HepG2 (cell line): Measurements from ENCODE around the gene CAMTA1. TPM values are rescaled to one million over a fixed set of nuclear protein-coding genes. Genes with fewer than 3 reads are reported as not detected.

Experiments
- AGO2 ChIP-seq: fragments of 200-400 bp; formaldehyde crosslinking; optimal IDR thresholded peaks from 2 replicates; pipeline ENCODE3; 2017; ENCODE audit warnings: mild to moderate bottlenecking, low read depth, low read length, moderate library complexity
- ARHGAP35 ChIP-seq: sonication (generic); formaldehyde crosslinking; IDR thresholded peaks from 2 replicates; pipeline ENCODE4 v1.9.0; 2022; ENCODE audit warnings: mild to moderate bottlenecking, inconsistent platforms, moderate library complexity, missing genetic modification reagents, borderline replicate concordance
- BATF2 ChIP-seq: sonication (generic); formaldehyde crosslinking; IDR thresholded peaks from 2 replicates; pipeline ENCODE4 v1.8.0; 2022; ENCODE audit warnings: mild to moderate bottlenecking, missing genetic modification reagents, moderate library complexity
- BRD4 ChIP-seq: sonication (generic); formaldehyde crosslinking; IDR thresholded peaks from 2 replicates; pipeline ENCODE4 v1.4.0; 2020; ENCODE audit warnings: missing genetic modification reagents
- DNMT3B ChIP-seq: conservative IDR thresholded peaks from 2 replicates; pipeline ENCODE4 v1.6.1; 2016; ENCODE audit warnings: missing biosample characterization, control low read depth
- ERF ChIP-seq: IDR thresholded peaks from 2 replicates; pipeline ENCODE4 v1.6.1; 2018; ENCODE audit warnings: missing biosample characterization, missing genetic modification reagents
- IKZF1 ChIP-seq: fragments of 450-650 bp; IDR thresholded peaks from 2 replicates; pipeline ENCODE4 v1.7.1; 2016
- JDP2 ChIP-seq: sonication (generic); formaldehyde crosslinking; IDR thresholded peaks from 2 replicates; pipeline ENCODE4 v1.8.1; 2022; ENCODE audit warnings: missing genetic modification reagents, borderline replicate concordance
- KAT7 ChIP-seq: IDR thresholded peaks from 2 replicates; pipeline ENCODE4 v1.6.1; 2018; ENCODE audit warnings: borderline replicate concordance, missing compliant biosample characterization
- KDM6A ChIP-seq: IDR thresholded peaks from 2 replicates; pipeline ENCODE4 v1.6.1; 2016; ENCODE audit warnings: low read depth
- KLF12 ChIP-seq: sonication (generic); formaldehyde crosslinking; IDR thresholded peaks from 2 replicates; pipeline ENCODE4 v1.4.0; 2020; ENCODE audit warnings: missing genetic modification reagents, borderline replicate concordance
- RARA ChIP-seq: IDR thresholded peaks from 2 replicates; pipeline ENCODE4 v1.6.1; 2016; ENCODE audit warnings: missing genetic modification reagents, missing compliant biosample characterization
- SMAD1 ChIP-seq: sonication (generic); formaldehyde crosslinking; IDR thresholded peaks from 2 replicates; pipeline ENCODE4 v1.4.0; 2020; ENCODE audit warnings: missing genetic modification reagents, low read depth, mild to moderate bottlenecking, borderline replicate concordance
- STAG1 ChIP-seq: sonication (generic); formaldehyde crosslinking; IDR thresholded peaks from 2 replicates; pipeline ENCODE4 v1.4.0; 2020; ENCODE audit warnings: missing genetic modification reagents
- TAF1 ChIP-seq: sonication (generic); formaldehyde crosslinking; IDR thresholded peaks from 2 replicates; pipeline ENCODE4 v1.4.0; 2020; ENCODE audit warnings: missing genetic modification reagents
- TP53 ChIP-seq: sonication (generic); formaldehyde crosslinking; conservative IDR thresholded peaks from 2 replicates; pipeline ENCODE4 v1.4.0; 2020; ENCODE audit warnings: missing genetic modification reagents
- ZBTB25 ChIP-seq: IDR thresholded peaks from 2 replicates; pipeline ENCODE4 v1.6.1; 2018; ENCODE audit warnings: missing genetic modification reagents
- ZFP36 ChIP-seq: fragments of 150-350 bp; IDR thresholded peaks from 2 replicates; pipeline ENCODE4 v1.6.1; 2018; ENCODE audit warnings: borderline replicate concordance, low read length, low read depth; ENCODE audit not compliant: partially characterized antibody
- ZIK1 ChIP-seq: sonication (generic); formaldehyde crosslinking; IDR thresholded peaks from 2 replicates; pipeline ENCODE4 v1.5.0; 2020; ENCODE audit warnings: mild to moderate bottlenecking, low read depth, missing genetic modification reagents, borderline replicate concordance
- ZNF138 ChIP-seq: sonication (generic); formaldehyde crosslinking; IDR thresholded peaks from 2 replicates; pipeline ENCODE4 v1.5.0; 2020; ENCODE audit warnings: mild to moderate bottlenecking, low read depth, missing genetic modification reagents
- ZNF629 ChIP-seq: sonication (generic); formaldehyde crosslinking; conservative IDR thresholded peaks from 2 replicates; pipeline ENCODE4 v1.5.0; 2020; ENCODE audit warnings: missing genetic modification reagents
- ZSCAN22 ChIP-seq: sonication (generic); formaldehyde crosslinking; IDR thresholded peaks from 2 replicates; pipeline ENCODE4 v1.4.0; 2020; ENCODE audit warnings: mild to moderate bottlenecking, missing genetic modification reagents
- ZSCAN29 ChIP-seq: sonication (generic); formaldehyde crosslinking; conservative IDR thresholded peaks from 2 replicates; pipeline ENCODE4 v1.4.0; 2020; ENCODE audit warnings: mild to moderate bottlenecking, missing genetic modification reagents
- polyA plus RNA-seq, 8 experiments: library from polyadenylated mRNA; depleted of rRNA in 3 of 8; stranded (reverse) in 7 of 8; unstranded in 1 of 8; fragments of >200 nt; fragmentation: Illumina TruSeq in 4 of 8; extraction: Trizol in 4 of 8; gene quantifications; 2 replicates each; pipeline versions ENCODE4 v1.2.1 to v1.2.3, GENCODE V29; 2011 to 2016; ENCODE audit warnings: low read depth in 4 of 8, missing spikeins in 1 of 8, mixed read lengths in 1 of 8; ENCODE audit not compliant: insufficient read depth in 1 of 8
- total RNA-seq, 5 experiments: library from RNA; depleted of rRNA; stranded (reverse); fragments of >200 nt; fragmentation: Illumina TruSeq; extraction: Trizol; gene quantifications; 2 replicates each; pipeline ENCODE4 v1.2.3, GENCODE V29; 2016; ENCODE audit warnings: low read depth in 1 of 5
- TF ChIP-seq, protein P1 (sequence below): sonication (generic); formaldehyde crosslinking; IDR thresholded peaks from 2 replicates; pipeline ENCODE4 v1.8.1; 2023; ENCODE audit warnings: mild to moderate bottlenecking, moderate library complexity, missing genetic modification reagents
- TF ChIP-seq, protein P2 (sequence below): IDR thresholded peaks from 2 replicates; pipeline ENCODE4 v1.6.1; 2016
- TF ChIP-seq, protein P3 (sequence below), 2 experiments: fragments of 450-650 bp in 1 of 2; sonication (generic) in 1 of 2; formaldehyde crosslinking; IDR thresholded peaks; 2 replicates each; pipeline versions ENCODE4 v1.5.0 to v1.8.0; 2020 to 2022; ENCODE audit warnings: mild to moderate bottlenecking in 1 of 2, missing genetic modification reagents in 1 of 2

Gene CAMTA1
- total and polyA plus RNA-seq, 2 of the 13 experiments (the other 11 are each of a cell fraction or from before 2014, with no cell fraction given): 25.0 to 36.4 TPM

- TF ChIP-seq BATF2 (CRISPR knock-in tag): 0 out of 2 replicates have a peak, but pooled peaks have one; percentile 46
- TF ChIP-seq AGO2: peak; percentile 11
- TF ChIP-seq, protein P1, sequence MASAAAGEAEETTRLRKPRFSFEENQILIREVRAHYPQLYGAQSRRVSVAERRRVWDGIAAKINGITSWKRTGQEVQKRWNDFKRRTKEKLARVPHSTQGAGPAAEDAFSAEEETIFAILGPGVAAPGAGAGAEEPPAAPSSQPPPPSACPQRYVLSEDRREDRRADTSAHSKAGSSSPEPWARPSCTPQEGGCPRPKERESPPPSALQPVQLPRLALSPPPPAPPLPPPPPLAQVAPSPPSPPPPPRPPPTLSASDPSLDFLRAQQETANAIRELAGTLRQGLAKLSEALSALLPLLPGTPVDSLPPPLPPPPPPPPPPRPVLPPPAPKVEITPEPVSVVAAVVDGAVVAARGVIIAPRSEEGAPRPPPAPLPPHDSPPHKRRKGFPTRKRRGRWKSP (CRISPR knock-in tag): no peak
- no peak for TF ChIP-seq ZSCAN22 (CRISPR knock-in tag)
- TF ChIP-seq STAG1: no peak
- peak; percentile 65; the same call in 1 of the 2 replicates for TF ChIP-seq KLF12 (CRISPR knock-in tag)
- TF ChIP-seq TP53 (CRISPR knock-in tag): no peak
- TF ChIP-seq IKZF1: no peak
- peak; percentile 82; the same call in 1 of the 2 replicates for TF ChIP-seq ERF (CRISPR knock-in tag)
- TF ChIP-seq TAF1: no peak
- TF ChIP-seq ZBTB25 (CRISPR knock-in tag): peak; percentile 82
- 0 out of 2 replicates have a peak, but pooled peaks have one; percentile 71 for TF ChIP-seq ZSCAN29
- TF ChIP-seq, protein P2, sequence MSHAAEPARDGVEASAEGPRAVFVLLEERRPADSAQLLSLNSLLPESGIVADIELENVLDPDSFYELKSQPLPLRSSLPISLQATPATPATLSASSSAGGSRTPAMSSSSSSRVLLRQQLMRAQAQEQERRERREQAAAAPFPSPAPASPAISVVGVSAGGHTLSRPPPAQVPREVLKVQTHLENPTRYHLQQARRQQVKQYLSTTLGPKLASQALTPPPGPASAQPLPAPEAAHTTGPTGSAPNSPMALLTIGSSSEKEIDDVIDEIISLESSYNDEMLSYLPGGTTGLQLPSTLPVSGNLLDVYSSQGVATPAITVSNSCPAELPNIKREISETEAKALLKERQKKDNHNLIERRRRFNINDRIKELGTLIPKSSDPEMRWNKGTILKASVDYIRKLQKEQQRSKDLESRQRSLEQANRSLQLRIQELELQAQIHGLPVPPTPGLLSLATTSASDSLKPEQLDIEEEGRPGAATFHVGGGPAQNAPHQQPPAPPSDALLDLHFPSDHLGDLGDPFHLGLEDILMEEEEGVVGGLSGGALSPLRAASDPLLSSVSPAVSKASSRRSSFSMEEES (CRISPR knock-in tag): peak; percentile 60; the same call in 1 of the 2 replicates
- TF ChIP-seq ZNF629: no peak
- no peak for TF ChIP-seq KAT7 (CRISPR knock-in tag)
- TF ChIP-seq, protein P3, sequence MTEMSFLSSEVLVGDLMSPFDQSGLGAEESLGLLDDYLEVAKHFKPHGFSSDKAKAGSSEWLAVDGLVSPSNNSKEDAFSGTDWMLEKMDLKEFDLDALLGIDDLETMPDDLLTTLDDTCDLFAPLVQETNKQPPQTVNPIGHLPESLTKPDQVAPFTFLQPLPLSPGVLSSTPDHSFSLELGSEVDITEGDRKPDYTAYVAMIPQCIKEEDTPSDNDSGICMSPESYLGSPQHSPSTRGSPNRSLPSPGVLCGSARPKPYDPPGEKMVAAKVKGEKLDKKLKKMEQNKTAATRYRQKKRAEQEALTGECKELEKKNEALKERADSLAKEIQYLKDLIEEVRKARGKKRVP (CRISPR knock-in tag; IDR thresholded peaks at IDR 0.05): peak in 1 of 2 experiments; percentile 29; a peak in 1 of 4 replicates
- peak; percentile 34; the same call in 1 of the 2 replicates for TF ChIP-seq RARA (CRISPR knock-in tag)
- TF ChIP-seq BRD4 (CRISPR knock-in tag): no peak
- peak; percentile 77; the same call in 1 of the 2 replicates for TF ChIP-seq ZIK1 (CRISPR knock-in tag)
- no peak for TF ChIP-seq DNMT3B
- TF ChIP-seq SMAD1 (CRISPR knock-in tag): no peak
- no peak for TF ChIP-seq JDP2
- TF ChIP-seq ARHGAP35 (CRISPR knock-in tag): peak; percentile 55; the same call in 1 of the 2 replicates
- peak; percentile 85; the same call in 1 of the 2 replicates for TF ChIP-seq ZNF138
- no peak for TF ChIP-seq ZFP36
- TF ChIP-seq KDM6A (CRISPR knock-in tag): no peak
These were observed 515 bp upstream of the CAMTA1 start (continued) for GRCh38 chr1:6784560-6785317.
